Muscle of back (tissue), 11 donors: ENCODE data around the gene PTPRD. TPM values are rescaled to one million over a fixed set of nuclear protein-coding genes. Genes with fewer than 3 reads are reported as not detected.

Experiments used
- DNase-seq, 3 donors: peaks; one replicate each; pipeline versions ENCODE4 v3.0.0 to v3.0.0-alpha.2; 2013
- polyA plus RNA-seq, 10 donors: library from polyadenylated mRNA; unstranded; fragments of 120-200 nt; gene quantifications; one replicate each; pipeline ENCODE4 v1.2.1, GENCODE V29; 2013; ENCODE audit not compliant: insufficient read length in 10 of 10

PTPRD gene
- polyA plus RNA-seq, 10 donors = 51.8 to 95.1 (median 75.6) TPM

DNA sequence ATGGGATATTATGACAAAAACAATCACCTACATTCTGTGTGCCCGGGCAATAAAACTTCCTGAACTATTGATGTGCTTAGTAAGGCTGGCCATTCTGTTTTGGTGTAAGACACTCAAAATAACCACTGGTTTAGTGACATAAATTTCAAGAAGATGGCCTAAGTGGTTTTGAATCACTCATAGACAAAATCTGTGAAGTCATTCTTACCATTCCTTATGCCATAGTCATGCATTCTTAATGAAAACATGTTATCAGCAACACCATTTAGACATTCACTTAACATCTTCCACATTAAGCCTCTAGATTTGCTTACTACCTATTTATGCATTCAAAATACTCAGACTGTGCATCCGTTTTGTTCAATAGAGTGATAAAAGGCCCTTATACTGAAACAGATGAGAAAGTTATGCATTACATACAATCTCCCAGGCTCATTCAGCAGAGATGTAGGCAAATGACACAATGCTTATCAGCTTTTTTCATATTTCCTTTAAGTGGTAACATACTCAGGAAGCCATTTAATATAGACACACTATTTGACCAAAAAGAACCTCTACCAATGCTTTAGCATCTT is 1964.4 kb downstream of the PTPRD start:
- no peak for DNase-seq

DNA sequence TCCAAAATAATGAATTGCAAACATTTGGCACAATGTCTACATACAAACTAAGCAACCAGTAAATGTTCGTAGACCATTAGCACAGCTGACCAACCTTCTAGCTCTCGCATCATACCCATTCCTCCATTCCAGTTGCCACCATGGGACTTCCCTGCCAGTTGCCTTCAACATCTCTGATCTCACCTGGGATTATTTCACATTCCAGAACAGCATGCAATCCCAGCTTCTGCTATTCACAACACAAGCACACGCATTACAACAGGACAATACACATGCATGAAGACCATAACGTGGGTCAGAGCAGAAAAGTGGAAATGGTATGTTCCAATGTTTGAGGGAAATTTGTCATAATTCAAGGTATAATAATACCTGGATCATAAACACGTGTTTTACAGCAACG is 1965.0 kb downstream of the PTPRD start:
- DNase-seq = no peak

DNA sequence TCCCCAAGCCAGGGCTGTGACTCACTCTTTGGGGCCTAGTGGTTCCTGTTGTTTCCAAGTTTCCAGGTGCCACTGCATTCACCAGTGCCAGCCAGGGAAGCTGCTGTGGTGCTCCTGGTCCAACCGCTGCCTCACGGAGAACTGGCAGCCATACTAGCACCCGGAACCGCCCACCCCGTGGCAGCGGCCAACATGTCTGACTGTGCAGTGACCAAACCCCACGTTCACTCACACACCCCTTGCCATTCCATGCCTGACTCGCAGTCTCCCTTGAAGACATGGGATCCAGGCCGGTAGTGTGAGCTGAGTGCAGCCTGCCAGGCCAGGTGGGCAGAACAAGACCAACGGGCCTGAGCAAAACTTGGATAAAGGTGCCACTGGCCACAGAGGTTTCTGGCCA is 1968.2 kb downstream of the PTPRD start:
- no peak for DNase-seq

DNA sequence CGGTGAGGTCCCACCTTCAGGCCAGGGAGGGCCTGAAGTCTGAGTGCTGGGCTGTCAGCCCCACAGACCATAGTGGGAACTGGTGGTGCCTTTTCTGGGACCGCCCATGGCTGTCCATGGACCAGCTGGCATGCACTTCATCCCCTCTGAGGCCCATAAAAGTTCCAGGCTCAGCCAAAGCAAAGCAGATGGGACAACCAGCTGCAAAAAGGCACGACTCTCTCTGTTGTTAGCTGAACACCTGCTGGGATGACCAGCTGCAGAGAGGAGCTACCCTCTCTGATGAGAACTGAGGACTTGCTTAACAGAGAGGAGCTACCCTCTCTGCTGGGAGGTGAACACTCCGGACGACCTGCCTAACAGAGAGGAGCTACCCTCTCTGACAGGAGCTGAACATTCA is 1968.9 kb downstream of the PTPRD start:
- DNase-seq = peak in 1 of 3 donors; percentile 30

- no peak for DNase-seq
These were observed 1969.3 kb downstream of the PTPRD start for GRCh38 chr9:8643464-8643863.

DNA sequence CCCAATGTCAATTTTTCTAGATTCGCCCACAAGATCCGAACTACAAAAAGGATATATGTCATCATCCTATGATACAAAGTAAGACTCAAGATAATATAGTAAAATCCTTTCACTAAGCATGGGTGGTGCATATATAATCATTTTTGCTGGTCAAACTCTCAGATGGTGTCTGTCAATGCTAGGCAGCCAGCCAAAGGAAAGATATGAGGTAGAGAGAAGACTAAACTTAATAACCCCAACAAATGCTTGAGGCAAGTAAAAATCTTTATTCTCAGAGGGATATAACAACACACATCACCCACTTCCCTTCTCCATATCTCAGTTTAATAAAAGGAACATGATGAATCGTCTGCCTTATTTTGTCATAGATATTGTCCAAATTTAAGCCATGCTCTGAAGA is 1972.0 kb downstream of the PTPRD start:
- no peak for DNase-seq

DNA sequence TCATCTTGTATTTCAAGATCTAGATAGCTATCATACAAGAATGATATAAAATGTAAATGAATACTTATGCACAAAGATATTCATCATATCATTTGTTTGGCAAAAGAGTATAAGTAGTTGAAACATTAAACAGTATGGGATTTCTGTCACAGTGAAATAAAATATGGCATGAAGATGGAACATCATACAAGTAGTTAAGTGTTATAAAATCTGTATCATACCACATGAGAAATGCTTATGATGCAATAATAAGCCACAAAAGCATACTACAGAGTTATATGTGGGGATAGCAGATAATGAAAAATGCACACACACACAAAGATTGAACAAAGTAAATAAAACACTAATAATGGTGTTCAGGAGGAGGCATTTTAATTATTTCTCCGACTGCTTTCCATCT is 1975.2 kb downstream of the PTPRD start:
- DNase-seq = no peak

DNA sequence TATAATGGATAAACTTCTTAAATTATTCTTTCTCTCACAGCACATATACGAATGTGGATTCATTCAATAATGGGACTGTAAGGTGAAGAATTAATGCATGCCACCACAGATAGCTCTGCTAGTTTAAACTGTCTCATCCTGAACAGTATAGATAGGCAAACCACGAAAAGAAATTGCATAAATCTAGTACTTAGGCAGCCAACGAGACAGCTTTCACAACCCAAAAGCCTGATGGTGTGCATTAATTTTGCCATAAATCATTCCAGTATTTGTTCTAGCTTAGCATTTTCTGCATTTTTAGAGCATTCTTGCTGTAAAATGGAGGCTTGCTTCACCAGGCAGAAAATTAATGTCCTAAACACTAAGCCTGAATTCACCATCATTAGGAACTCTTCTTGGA is 1979.0 kb downstream of the PTPRD start:
- DNase-seq = no peak

- no peak for DNase-seq
These were observed 1980.3 kb downstream of the PTPRD start for GRCh38 chr9:8632493-8632892.

- no peak for DNase-seq
These were observed 1984.0 kb downstream of the PTPRD start for GRCh38 chr9:8628791-8629190.

DNA sequence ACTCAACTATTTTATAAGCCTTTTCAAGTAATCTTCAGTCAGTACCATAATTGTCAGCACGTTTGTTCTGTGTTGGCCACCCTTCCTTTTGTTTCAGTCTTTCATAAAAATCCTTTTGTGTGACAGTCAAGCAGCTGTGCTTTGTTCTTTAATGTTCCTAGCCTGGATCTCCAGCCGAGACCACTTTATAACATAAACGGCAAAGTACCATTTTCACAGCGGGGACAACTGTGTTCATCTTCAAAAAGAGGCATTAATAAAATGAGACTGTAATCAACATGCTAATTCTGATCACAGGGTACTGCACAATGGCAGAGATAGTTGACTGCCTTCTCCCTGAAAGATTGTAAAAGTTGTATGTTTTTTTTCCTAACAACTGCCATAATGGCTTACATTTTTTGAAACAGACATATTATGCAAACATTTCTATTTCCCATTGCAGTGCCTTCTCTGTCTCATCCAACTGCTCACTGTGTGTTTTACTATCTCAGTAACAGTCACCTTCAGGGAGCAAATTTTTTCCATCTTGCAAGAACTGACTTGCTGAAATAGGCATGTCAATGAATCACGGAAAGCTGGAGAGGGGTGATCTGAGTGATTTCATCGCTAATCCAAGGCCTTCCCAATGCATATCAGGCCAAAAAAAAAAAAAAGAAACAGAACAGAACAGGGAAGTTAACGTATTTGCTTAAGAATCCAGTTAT is 1984.7 kb downstream of the PTPRD start:
- DNase-seq = peak; percentile 38 to 51 (median 46)

GRCh38 chr9:8622871-8623270 is 1989.9 kb downstream of the PTPRD start:
- no peak for DNase-seq

- DNase-seq = no peak
These were observed 1990.5 kb downstream of the PTPRD start for GRCh38 chr9:8622222-8622802.

GRCh38 chr9:8621416-8621815 is 1991.4 kb downstream of the PTPRD start:
- DNase-seq = no peak

DNA sequence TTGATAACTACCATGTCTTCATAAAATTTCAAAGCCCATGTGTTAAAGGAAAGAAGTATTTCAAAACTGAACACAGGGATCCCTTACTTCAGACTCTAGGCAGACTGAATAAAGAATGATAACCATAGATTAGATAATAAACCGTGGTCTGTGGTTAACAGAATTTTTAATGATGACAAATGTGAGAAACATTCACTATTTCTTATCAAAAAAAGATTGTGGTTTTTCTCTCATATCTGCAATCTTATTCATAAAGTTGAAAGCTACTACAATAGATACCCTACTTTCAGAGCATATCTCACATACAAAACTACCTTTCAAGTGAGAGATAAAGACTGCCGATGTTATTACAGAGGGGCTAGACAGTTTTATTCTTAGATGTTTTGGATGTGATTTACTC is 1996.4 kb downstream of the PTPRD start:
- no peak for DNase-seq

DNA sequence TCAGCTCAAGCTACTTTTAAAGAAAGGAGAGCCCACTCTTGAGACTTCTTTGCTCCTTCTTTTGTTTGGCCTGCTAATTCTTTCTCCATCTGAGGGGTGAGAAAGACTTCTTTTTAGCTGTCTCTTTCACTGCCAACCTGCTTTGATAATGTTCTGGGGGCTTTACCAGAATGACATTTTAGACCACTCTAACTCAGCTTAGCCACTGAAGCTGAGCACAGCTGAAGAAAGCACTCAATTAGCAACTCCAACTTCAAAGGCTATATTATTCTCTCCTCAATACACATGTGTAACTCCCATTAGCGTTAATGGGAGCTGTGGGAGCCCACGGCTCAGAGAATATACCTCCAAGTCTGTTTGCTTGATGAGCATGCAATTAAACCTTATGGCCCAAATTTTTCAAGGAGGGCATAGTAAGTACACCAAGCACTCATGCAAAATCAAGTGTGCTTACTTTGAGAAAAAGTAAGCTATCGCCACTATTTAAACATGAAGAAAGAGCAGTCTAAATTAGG is 1997.8 kb downstream of the PTPRD start:
- no peak for DNase-seq

DNA sequence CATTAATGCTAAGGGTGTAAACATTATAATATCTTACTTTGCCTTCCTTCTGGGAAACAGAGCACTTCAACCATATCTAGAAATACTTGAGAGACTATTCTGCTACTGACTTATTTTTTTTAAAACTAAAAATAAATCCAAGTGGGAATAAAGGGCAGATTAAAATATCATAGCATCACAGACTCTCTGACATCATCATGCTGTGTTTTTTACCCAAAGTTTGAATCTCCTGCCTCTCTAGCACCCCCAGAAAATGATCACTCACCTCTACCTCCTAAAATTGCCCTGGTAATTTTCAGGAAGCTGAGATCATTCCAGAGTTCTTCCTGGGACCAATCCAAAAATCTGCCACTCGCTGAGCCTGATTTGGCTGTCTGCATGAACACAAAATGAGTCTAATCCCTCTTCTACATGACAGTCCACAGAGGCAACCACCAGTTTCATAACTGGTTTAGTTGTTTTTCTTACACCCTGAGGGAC is 1999.4 kb downstream of the PTPRD start:
- peak in 1 of 3 donors; percentile 24 for DNase-seq

DNA sequence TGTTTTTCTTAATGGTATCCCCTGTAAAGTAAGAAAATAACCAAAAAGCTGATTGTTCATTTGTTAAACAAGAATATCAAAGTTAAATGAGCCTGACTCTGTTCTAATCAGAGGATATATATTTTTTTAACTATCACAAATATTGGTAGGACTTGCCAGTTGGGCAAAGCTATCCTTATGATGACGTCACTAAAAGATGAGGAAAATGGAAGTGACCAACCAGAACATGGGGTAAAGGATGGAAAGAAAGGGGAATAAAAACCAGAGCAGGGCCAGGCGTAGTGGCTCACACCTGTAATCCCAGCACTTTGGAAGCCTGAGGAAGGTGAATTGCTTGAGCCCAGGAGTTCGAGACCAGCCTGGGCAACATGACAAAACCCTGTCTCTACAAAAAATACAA is 2001.6 kb downstream of the PTPRD start:
- no peak for DNase-seq

DNA sequence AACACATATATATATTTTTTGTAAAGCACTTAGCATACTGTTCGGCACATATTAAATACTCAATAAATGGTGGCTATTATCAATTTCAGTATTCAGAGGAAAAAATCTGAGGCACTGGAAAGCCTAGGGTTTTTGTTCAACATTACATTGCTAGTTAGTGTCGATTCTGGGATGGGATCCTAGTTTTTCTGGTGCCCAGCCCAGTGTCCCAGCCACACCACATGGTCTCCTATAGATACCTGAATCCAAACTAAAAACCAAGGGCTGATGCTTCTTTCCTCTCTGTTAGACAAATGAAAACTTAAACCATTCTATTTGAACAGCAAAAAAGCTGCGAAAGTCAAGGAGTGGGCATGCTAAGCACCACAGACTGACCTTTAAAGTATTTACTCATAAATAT is 2002.5 kb downstream of the PTPRD start:
- no peak for DNase-seq

DNA sequence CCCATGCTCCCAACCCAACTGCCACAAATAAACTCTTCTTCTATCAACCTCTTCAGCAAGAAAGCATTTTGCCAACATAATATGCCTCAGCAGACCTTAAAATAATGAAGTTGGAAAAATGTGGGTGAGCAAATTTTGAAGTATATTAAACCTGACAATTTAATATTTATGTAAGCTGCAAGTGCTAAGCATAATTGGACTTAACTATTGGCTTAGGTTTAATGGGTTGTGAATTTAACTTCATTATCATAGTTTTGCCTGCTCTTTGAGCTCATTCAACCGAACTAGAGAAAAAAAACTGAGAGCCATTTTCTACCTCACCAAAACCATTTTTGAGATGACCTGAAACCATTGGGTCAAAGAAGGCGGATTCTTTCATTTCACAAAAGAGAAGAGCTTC is 2007.7 kb downstream of the PTPRD start:
- DNase-seq = no peak

DNA sequence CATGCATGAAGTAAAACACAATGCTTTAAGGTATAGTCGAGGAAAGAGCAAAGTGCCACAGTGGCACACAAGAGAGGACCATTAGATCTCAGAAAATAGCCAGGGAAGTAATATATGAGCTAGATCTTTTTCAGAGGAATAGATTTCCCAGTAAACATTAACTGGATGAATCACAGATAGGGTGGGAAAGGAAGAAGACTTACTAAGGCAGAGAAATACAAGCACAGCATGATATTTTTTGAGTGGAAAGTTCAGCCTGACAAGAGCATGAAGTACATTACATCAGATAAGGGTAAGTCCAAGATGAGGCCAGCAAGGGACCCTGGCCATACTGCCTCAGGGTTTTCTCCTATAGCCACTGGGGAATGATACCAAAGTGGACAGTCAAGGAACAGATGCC is 2008.6 kb downstream of the PTPRD start:
- DNase-seq = no peak

DNA sequence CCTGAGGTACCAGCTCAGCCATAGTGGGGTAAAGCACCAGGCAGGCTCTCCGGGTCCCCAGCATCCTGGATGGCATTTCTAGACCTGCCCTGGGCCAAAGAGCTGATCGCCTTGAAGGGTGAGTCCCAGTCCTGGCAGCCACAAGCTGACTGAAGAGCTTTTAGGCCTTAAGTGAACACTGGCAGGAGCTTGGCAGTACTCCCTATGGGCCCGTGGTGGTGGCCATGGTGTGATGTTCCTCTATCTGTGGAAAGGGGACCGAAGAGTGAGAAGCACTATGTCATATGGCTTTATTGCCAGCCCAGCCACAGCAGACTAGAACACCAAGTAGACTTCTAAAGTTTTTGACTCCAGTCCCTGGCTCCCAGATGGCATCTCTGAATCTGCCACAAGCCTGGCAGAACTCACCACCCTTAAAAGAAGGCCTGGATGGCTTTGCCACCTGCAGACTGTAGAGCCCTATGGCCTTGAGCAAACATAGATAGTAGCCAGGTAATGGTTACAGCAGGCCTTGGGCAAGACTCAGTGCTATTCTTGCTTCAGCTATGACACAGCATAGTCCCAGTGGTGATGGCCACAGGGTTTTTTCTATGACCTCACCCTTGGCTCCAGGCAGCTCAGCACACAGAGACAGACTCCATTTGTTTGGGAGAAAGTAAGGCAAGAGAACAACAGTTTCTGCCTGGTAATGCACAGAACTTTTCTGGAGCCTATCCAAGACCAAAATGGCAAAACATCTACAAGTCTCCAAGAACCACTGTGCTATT is 2011.7 kb downstream of the PTPRD start:
- DNase-seq = no peak
